Gastroesophageal sphincter (tissue), 4 donors: ENCODE data around the gene RCAN3. TPM values are rescaled to one million over a fixed set of nuclear protein-coding genes. Genes with fewer than 3 reads are reported as not detected.

Experiments
- ATAC-seq: fragments of 150-250 bp; one replicate; pipeline ENCODE4 v1.9.1; 2016; ENCODE audit warnings: mild to moderate bottlenecking, moderate library complexity
- H3K27ac ChIP-seq, 4 donors: fragments of 200-600 bp; sonication (generic) in 3 of 4; 1 replicate in 3 of 4; 2 replicates in 1 of 4; pipeline ENCODE4 v1.5.1; 2016 to 2019
- H3K27me3 ChIP-seq: fragments of 200-600 bp; sonication (generic); one replicate; pipeline ENCODE4 v1.5.1; 2019
- H3K36me3 ChIP-seq, 2 donors: fragments of 200-600 bp; sonication (generic); one replicate each; pipeline ENCODE4 v1.5.1; 2019; ENCODE audit warnings: control low read depth in 1 of 2
- H3K4me1 ChIP-seq, 3 donors: fragments of 200-600 bp; sonication (generic); 1 replicate in 2 of 3; 2 replicates in 1 of 3; pipeline ENCODE4 v1.5.1; 2016 to 2019; ENCODE audit warnings: control low read depth in 2 of 3
- H3K4me3 ChIP-seq, 2 donors: fragments of 200-600 bp; sonication (generic); one replicate each; pipeline ENCODE4 v1.5.1; 2019; ENCODE audit warnings: mild to moderate bottlenecking in 1 of 2, moderate library complexity in 1 of 2
- H3K9me3 ChIP-seq, 3 donors: fragments of 200-600 bp; sonication (generic); one replicate each; pipeline ENCODE4 v1.5.1; 2017 to 2019; ENCODE audit warnings: control low read depth in 2 of 3
- EP300 ChIP-seq: sonication (generic); formaldehyde crosslinking; IDR thresholded peaks from one replicate; pipeline ENCODE4 v1.6.1; 2017; ENCODE audit warnings: antibody characterized with exemption, mild to moderate bottlenecking
- POLR2A ChIP-seq, 2 donors: fragments of 450-650 bp; IDR thresholded peaks; one replicate each; pipeline ENCODE4 v1.6.1; 2017; ENCODE audit warnings: antibody characterized with exemption in 2 of 2, mild to moderate bottlenecking in 2 of 2, moderate library complexity in 1 of 2
- POLR2AphosphoS5 ChIP-seq: sonication (generic); formaldehyde crosslinking; IDR thresholded peaks from one replicate; pipeline ENCODE4 v1.6.1; 2017; ENCODE audit warnings: antibody characterized with exemption
- WGBS, 2 donors: methylation state at CpG; one replicate each; pipeline ENCODE4 v1.1.5; 2018; ENCODE audit warnings: low coverage in 1 of 2; 5-methylcytosine and 5-hydroxymethylcytosine counted together
- total RNA-seq, 4 donors: library from RNA; depleted of rRNA; stranded (reverse); fragments of >200 nt; gene quantifications; one replicate each; pipeline ENCODE4 v1.1.0, GENCODE V29; 2016
- TF ChIP-seq, protein P1 (sequence below), 4 experiments: fragments of 200-600 bp in 2 of 4; fragments of 450-650 bp in 2 of 4; sonication (generic) in 1 of 4; IDR thresholded peaks; one replicate each; pipeline ENCODE4 v1.5.1; 2017 to 2019; ENCODE audit warnings: antibody characterized with exemption in 4 of 4, mild to moderate bottlenecking in 2 of 4, moderate library complexity in 2 of 4

Gene RCAN3
- 10 to 100 TPM in 3 of 4 donors, 1 to 10 TPM in 1; 9.0 to 12.7 (median 11.5) TPM for total RNA-seq

DNA sequence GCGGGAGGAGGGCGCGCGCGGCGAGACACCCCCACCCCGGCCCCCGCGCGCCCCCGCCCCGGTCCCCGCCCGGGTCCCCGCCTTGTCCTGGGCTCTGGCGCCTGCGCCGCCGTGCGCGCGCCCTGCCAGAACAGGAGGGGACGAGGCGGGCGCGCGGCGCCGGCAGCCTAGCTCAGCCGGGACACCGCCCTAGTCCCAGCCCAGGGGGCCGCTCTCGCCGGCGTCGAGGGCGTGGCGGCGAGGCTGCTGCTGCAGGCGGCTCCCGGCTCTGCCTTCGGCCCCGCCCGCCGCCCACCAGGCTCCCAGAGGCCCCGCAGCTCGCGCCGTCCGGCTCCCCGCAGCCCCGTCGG lies at the start of gene RCAN3:
RCAN3 (plus strand) TSS at position 128 of the 350 bp plus-strand sequence. CDS start 11,537 bp downstream, outside the sequence.
- WGBS, 2 donors, result no CpG with 5 or more reads among the region's 53 CpGs
- TF ChIP-seq POLR2A (IDR thresholded peaks at IDR 0.05), result no peak
- TF ChIP-seq EP300, result no peak
- no peak for TF ChIP-seq POLR2AphosphoS5
- TF ChIP-seq, protein P1, sequence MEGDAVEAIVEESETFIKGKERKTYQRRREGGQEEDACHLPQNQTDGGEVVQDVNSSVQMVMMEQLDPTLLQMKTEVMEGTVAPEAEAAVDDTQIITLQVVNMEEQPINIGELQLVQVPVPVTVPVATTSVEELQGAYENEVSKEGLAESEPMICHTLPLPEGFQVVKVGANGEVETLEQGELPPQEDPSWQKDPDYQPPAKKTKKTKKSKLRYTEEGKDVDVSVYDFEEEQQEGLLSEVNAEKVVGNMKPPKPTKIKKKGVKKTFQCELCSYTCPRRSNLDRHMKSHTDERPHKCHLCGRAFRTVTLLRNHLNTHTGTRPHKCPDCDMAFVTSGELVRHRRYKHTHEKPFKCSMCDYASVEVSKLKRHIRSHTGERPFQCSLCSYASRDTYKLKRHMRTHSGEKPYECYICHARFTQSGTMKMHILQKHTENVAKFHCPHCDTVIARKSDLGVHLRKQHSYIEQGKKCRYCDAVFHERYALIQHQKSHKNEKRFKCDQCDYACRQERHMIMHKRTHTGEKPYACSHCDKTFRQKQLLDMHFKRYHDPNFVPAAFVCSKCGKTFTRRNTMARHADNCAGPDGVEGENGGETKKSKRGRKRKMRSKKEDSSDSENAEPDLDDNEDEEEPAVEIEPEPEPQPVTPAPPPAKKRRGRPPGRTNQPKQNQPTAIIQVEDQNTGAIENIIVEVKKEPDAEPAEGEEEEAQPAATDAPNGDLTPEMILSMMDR (IDR thresholded peaks at IDR 0.05), result no peak
- ATAC-seq, result peak; percentile 95
- peaks cover 0 to 27% (median 0%) of the 10 kb centered on the region in 3 donors for H3K4me1 ChIP-seq
- H3K27me3 ChIP-seq, result no peaks in the 10 kb centered on the region
- no peaks in the 10 kb centered on the region for H3K9me3 ChIP-seq
- H3K36me3 ChIP-seq, result no peaks in the 10 kb centered on the region
- peak within 1 kb of the TSS; percentile 75 to 82 for H3K4me3 ChIP-seq
- peak within 1 kb of the TSS; percentile 19 to 88 (median 81) for H3K27ac ChIP-seq

DNA sequence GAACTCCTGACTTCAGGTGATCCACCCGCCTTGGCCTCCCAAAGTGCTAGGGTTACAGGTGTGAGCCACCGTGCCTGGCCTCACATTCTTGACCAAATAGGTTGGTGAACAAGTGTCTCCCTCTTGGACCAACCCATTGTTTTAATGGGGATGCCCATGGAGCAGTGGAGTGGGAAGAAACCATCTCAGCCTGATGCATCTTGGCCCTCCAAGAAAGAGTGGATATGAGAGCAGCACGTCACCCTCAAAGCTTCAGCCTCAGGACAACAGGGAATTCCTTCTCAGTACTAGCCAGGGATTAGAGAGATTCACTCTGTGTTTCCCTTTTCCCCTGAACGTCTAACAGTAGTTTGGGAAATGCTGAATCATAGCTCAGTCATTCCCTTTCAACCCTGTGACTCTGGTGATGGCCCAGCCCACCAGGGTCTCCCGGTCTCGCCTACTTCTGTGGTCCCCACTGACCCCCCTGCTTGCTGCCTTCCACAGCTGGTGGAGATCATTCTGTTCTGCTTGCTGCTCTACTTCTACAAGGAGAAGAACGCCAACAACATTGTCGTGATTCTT lies 49.6 kb upstream of the RCAN3 start:
- Histone ChIP-seq H3K27ac (no peak overlapping the region), H3K4me3 (no peak overlapping the region), H3K27me3 (no peaks in the 10 kb centered on the region), H3K36me3 (peaks cover 0 to 82% of the 10 kb centered on the region in 2 donors), H3K9me3 (no peaks in the 10 kb centered on the region), H3K4me1 (no peaks in the 10 kb centered on the region)
- 60 to 83% methylated on average over 4 to 6 of the region's 8 CpGs for WGBS, 2 donors
- TF ChIP-seq POLR2A (IDR thresholded peaks at IDR 0.05) (no peak), POLR2AphosphoS5 (no peak), EP300 (no peak)
- TF ChIP-seq, protein P1 (IDR thresholded peaks at IDR 0.05), result no peak
- no peak for ATAC-seq

DNA sequence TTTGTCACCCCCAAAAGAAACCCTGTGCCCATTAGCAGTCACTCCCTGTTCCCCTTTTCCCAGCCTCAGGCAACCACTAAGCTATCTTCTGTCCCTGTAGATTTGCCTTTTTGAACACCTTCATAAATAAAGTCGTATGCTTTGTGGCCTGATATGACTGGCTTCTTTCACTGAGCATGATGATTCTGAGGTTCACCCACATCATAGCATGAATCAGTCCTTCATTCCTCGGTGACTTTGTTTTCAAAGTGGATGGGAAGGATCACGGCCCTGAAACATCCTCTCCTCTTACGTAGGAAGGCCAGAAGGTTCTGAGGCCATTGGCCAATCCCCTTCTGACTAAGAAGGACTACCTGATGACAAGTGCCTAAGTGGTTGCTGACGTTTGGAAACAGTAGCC lies 48.0 kb upstream of the RCAN3 start:
- Histone ChIP-seq H3K4me3 (no peak overlapping the region), H3K9me3 (no peaks in the 10 kb centered on the region), H3K27ac (no peak overlapping the region), H3K4me1 (no peaks in the 10 kb centered on the region), H3K36me3 (peaks cover 0 to 90% of the 10 kb centered on the region in 2 donors), H3K27me3 (no peaks in the 10 kb centered on the region)
- TF ChIP-seq, protein P1 (IDR thresholded peaks at IDR 0.05), result no peak
- TF ChIP-seq POLR2A (IDR thresholded peaks at IDR 0.05) (no peak), EP300 (no peak), POLR2AphosphoS5 (no peak)
- 83 to 85% methylated on average over 1 to 3 of the region's 5 CpGs for WGBS, 2 donors
- no peak for ATAC-seq

DNA sequence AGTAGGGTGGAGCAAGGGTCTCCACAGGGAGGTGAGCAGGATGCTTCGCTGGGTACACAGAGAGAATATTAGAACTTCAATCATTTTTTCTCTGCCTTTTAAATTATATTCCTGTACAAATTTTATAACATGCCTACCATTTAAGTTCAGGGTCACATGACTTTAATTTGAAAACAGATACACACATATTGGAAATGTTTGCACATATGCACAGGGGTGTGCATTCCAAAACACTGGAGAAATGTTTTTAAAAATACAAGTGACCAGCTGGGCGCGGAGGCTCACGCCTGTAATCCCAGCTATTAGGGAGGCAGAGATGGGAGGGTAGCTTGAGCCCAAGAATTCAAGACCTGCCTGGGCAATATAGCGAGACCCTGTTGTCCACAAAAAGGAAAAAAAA lies 47.4 kb upstream of the RCAN3 start:
- no peak for ATAC-seq
- TF ChIP-seq, protein P1 (IDR thresholded peaks at IDR 0.05), result no peak
- TF ChIP-seq POLR2A (IDR thresholded peaks at IDR 0.05) (no peak), POLR2AphosphoS5 (no peak)
- no peaks in the 10 kb centered on the region for H3K9me3 ChIP-seq
- H3K27ac ChIP-seq, result no peak overlapping the region
- H3K4me3 ChIP-seq, result no peak overlapping the region
- no peaks in the 10 kb centered on the region for H3K27me3 ChIP-seq
- WGBS, 2 donors, result 94 to 98% methylated on average over 5 of the region's 5 CpGs
- H3K36me3 ChIP-seq, result peaks cover 0 to 90% of the 10 kb centered on the region in 2 donors
- H3K4me1 ChIP-seq, result no peaks in the 10 kb centered on the region

DNA sequence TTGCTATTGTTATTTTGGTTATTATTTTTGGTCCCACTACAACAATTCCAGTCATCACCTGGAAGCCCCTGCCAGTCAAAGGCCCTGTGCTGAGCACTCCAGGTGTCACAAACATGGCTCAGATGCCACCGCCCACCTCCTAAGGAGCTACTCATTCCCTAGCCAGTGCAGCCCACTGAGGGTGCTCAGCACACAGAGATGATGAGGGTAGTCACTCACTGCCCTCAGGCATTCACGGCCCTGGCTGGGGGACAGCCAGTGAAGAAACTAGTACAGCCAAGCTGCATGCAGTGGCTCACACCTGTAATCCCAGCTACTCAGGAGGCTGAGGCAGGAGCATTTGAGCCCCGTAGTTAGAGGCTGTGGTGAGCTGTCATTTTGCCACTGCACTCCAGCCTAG lies 44.8 kb upstream of the RCAN3 start:
- Histone ChIP-seq H3K4me3 (no peak overlapping the region), H3K36me3 (peaks cover 0 to 96% of the 10 kb centered on the region in 2 donors), H3K4me1 (no peaks in the 10 kb centered on the region), H3K27me3 (no peaks in the 10 kb centered on the region), H3K27ac (no peak overlapping the region), H3K9me3 (no peaks in the 10 kb centered on the region)
- TF ChIP-seq, protein P1 (IDR thresholded peaks at IDR 0.05), result no peak
- TF ChIP-seq POLR2A (IDR thresholded peaks at IDR 0.05) (no peak), POLR2AphosphoS5 (no peak), EP300 (no peak)
- ATAC-seq, result no peak
- WGBS, 2 donors, result 71 to 100% methylated on average over 1 of the region's 3 CpGs
